NT2/D1 (cell line): ENCODE results near the gene TACC2.

Experiments
- SUZ12 ChIP-seq: IDR thresholded peaks from 2 replicates; pipeline ENCODE4 v1.6.1; 2011; ENCODE audit not compliant: insufficient read length, insufficient read depth; ENCODE audit errors: extremely low read depth
- YY1 ChIP-seq: IDR thresholded peaks from 2 replicates; pipeline ENCODE4 v1.6.1; 2011; ENCODE audit not compliant: insufficient read length, insufficient read depth
- ZNF274 ChIP-seq: IDR thresholded peaks from 2 replicates; pipeline ENCODE4 v1.6.1; 2011; ENCODE audit warnings: mild to moderate bottlenecking, low read depth, low read length

- TF ChIP-seq ZNF274 (no peak), YY1 (no peak), SUZ12 (no peak)
Observed at GRCh38 chr10:122021379-122021778, 32.4 kb downstream of the TACC2 start.
